Trophoblast cell (in vitro differentiated cells and primary cell): ENCODE data around the gene SESN2.

Experiments
- DNase-seq, 2 donors: peaks; one replicate each; pipeline ENCODE4 v3.0.0-alpha.2; 2016
- H2AFZ ChIP-seq: 2 replicates; pipeline ENCODE4 v1.6.1; 2013; ENCODE audit warnings: low read length, moderate library complexity, mild to moderate bottlenecking; ENCODE audit not compliant: insufficient read depth, poor library complexity
- H2AK5ac ChIP-seq: 2 replicates; pipeline ENCODE4 v1.6.1; 2013; ENCODE audit warnings: mild to moderate bottlenecking, low read length
- H2BK120ac ChIP-seq: 2 replicates; pipeline ENCODE4 v1.6.1; 2013; ENCODE audit warnings: low read length, mild to moderate bottlenecking, moderate library complexity; ENCODE audit not compliant: insufficient read depth, poor library complexity
- H2BK12ac ChIP-seq: 2 replicates; pipeline ENCODE4 v1.6.1; 2013; ENCODE audit warnings: mild to moderate bottlenecking, low read length, moderate library complexity
- H2BK5ac ChIP-seq: 2 replicates; pipeline ENCODE4 v1.6.1; 2013; ENCODE audit warnings: low read length, low read depth, moderate library complexity, mild to moderate bottlenecking; ENCODE audit not compliant: poor library complexity
- H3K14ac ChIP-seq: 2 replicates; pipeline ENCODE4 v1.6.1; 2013; ENCODE audit warnings: mild to moderate bottlenecking, low read length
- H3K18ac ChIP-seq: 2 replicates; pipeline ENCODE4 v1.6.1; 2013; ENCODE audit warnings: mild to moderate bottlenecking, low read length
- H3K23ac ChIP-seq: 2 replicates; pipeline ENCODE4 v1.6.1; 2013; ENCODE audit warnings: low read length
- H3K27ac ChIP-seq: 2 replicates; pipeline ENCODE4 v1.5.1; 2013; ENCODE audit warnings: low read depth, mild to moderate bottlenecking, inconsistent platforms, low read length, moderate library complexity
- H3K27me3 ChIP-seq: 2 replicates; pipeline ENCODE4 v1.6.1; 2013; ENCODE audit warnings: inconsistent platforms, mild to moderate bottlenecking, low read length, moderate library complexity; ENCODE audit not compliant: insufficient read depth
- H3K36me3 ChIP-seq, 2 experiments: 1 replicate in 1 of 2; 2 replicates in 1 of 2; pipeline ENCODE4 v1.6.1; 2013; ENCODE audit warnings: low read length in 2 of 2, mild to moderate bottlenecking in 2 of 2, moderate library complexity in 1 of 2; ENCODE audit not compliant: insufficient read depth in 2 of 2, control insufficient read depth in 1 of 2
- H3K4ac ChIP-seq: 2 replicates; pipeline ENCODE4 v1.6.1; 2013; ENCODE audit warnings: low read depth, mild to moderate bottlenecking, low read length, moderate library complexity
- H3K4me1 ChIP-seq, 2 experiments: 1 replicate in 1 of 2; 2 replicates in 1 of 2; pipeline ENCODE4 v1.6.1; 2013; ENCODE audit warnings: low read length in 2 of 2, mild to moderate bottlenecking in 2 of 2, moderate library complexity in 1 of 2; ENCODE audit not compliant: insufficient read depth in 2 of 2, control insufficient read depth in 1 of 2
- H3K4me2 ChIP-seq: 2 replicates; pipeline ENCODE4 v1.6.1; 2013; ENCODE audit warnings: inconsistent platforms, mild to moderate bottlenecking, low read length, moderate library complexity
- H3K4me3 ChIP-seq: 2 replicates; pipeline ENCODE4 v1.5.1; 2013; ENCODE audit warnings: mild to moderate bottlenecking, low read depth, low read length, inconsistent platforms
- H3K79me1 ChIP-seq: one replicate; pipeline ENCODE4 v1.6.1; 2013; ENCODE audit warnings: low read length
- H3K79me2 ChIP-seq: 2 replicates; pipeline ENCODE4 v1.6.1; 2013; ENCODE audit warnings: low read length, mild to moderate bottlenecking; ENCODE audit not compliant: control insufficient read depth, insufficient read depth, poor library complexity
- H3K9ac ChIP-seq: 2 replicates; pipeline ENCODE4 v1.6.1; 2013; ENCODE audit warnings: mild to moderate bottlenecking, low read length
- H3K9me3 ChIP-seq: 2 replicates; pipeline ENCODE4 v1.6.1; 2013; ENCODE audit warnings: low read depth, mild to moderate bottlenecking, control low read depth, inconsistent platforms, low read length; ENCODE audit not compliant: insufficient read depth
- H4K12ac ChIP-seq: 2 replicates; pipeline ENCODE4 v1.6.1; 2013; ENCODE audit warnings: low read depth, mild to moderate bottlenecking, low read length, moderate library complexity
- H4K8ac ChIP-seq: 2 replicates; pipeline ENCODE4 v1.6.1; 2013; ENCODE audit warnings: low read depth, mild to moderate bottlenecking, low read length, moderate library complexity
- H4K91ac ChIP-seq: one replicate; pipeline ENCODE4 v1.6.1; 2013; ENCODE audit warnings: low read depth, mild to moderate bottlenecking, low read length, moderate library complexity
- WGBS: extraction: QIAGEN DNeasy Blood & Tissue Kit; methylation state at CpG from one replicate; pipeline ENCODE4 v1.1.7; 2013; ENCODE audit warnings: missing lambda C conversion rate; ENCODE audit not compliant: insufficient read length, insufficient coverage; ENCODE audit errors: extremely low coverage; 5-methylcytosine and 5-hydroxymethylcytosine counted together

Gene SESN2

GRCh38 chr1:28317014-28317413, 57.7 kb downstream of the SESN2 start:
- Histone ChIP-seq H3K4me2 (no peak overlapping the region), H3K9me3 (no peaks in the 10 kb centered on the region), H2BK120ac (no peak overlapping the region), H3K36me3 (no peaks in the 10 kb centered on the region), H4K12ac (no peak overlapping the region), H3K23ac (no peak overlapping the region), H3K14ac (no peak overlapping the region), H4K91ac (no peak overlapping the region), H2AK5ac (no peak overlapping the region), H3K79me1 (peaks cover 5% of the 10 kb centered on the region), H2BK5ac (no peak overlapping the region), H3K9ac (no peak overlapping the region), H3K27me3 (no peaks in the 10 kb centered on the region), H3K79me2 (no peaks in the 10 kb centered on the region), H3K4ac (no peak overlapping the region), H3K27ac (no peak overlapping the region), H3K4me1 (peaks cover 8 to 10% of the 10 kb centered on the region in 2 experiments), H2BK12ac (no peak overlapping the region), H3K18ac (no peak overlapping the region), H3K4me3 (no peak overlapping the region), H2AFZ (no peak overlapping the region), H4K8ac (no peak overlapping the region)
- no peak for DNase-seq
- WGBS = no CpG with 5 or more reads among the region's 7 CpGs

- H3K9ac ChIP-seq = no peak overlapping the region
- H3K4me1 ChIP-seq = no peaks in the 10 kb centered on the region
- no peak overlapping the region for H3K18ac ChIP-seq
- no peak overlapping the region for H2BK120ac ChIP-seq
- no peaks in the 10 kb centered on the region for H3K79me2 ChIP-seq
- H4K91ac ChIP-seq = no peak overlapping the region
- no peak overlapping the region for H3K4ac ChIP-seq
- H4K8ac ChIP-seq = no peak overlapping the region
- no peaks in the 10 kb centered on the region for H3K9me3 ChIP-seq
- no peaks in the 10 kb centered on the region for H3K79me1 ChIP-seq
- H2AK5ac ChIP-seq = no peak overlapping the region
- no peak overlapping the region for H2AFZ ChIP-seq
- H3K4me3 ChIP-seq = no peak overlapping the region
- H3K27me3 ChIP-seq = no peaks in the 10 kb centered on the region
- DNase-seq = no peak
- H2BK5ac ChIP-seq = no peak overlapping the region
- no peak overlapping the region for H3K14ac ChIP-seq
- H2BK12ac ChIP-seq = no peak overlapping the region
- no peak overlapping the region for H3K4me2 ChIP-seq
- no peak overlapping the region for H3K27ac ChIP-seq
- WGBS = no CpG with 5 or more reads among the region's 3 CpGs
- no peak overlapping the region for H3K23ac ChIP-seq
- no peaks in the 10 kb centered on the region for H3K36me3 ChIP-seq
- no peak overlapping the region for H4K12ac ChIP-seq
Measured at GRCh38 chr1:28322194-28322593, 62.9 kb downstream of the SESN2 start.

GRCh38 chr1:28323720-28324119, 64.4 kb downstream of the SESN2 start:
- Histone ChIP-seq H3K23ac (no peak overlapping the region), H3K4ac (no peak overlapping the region), H3K79me1 (peaks cover 4% of the 10 kb centered on the region), H4K8ac (no peak overlapping the region), H4K12ac (no peak overlapping the region), H3K14ac (no peak overlapping the region), H3K79me2 (no peaks in the 10 kb centered on the region), H2BK5ac (no peak overlapping the region), H3K27ac (no peak overlapping the region), H3K18ac (no peak overlapping the region), H3K9me3 (no peaks in the 10 kb centered on the region), H3K4me3 (no peak overlapping the region), H3K36me3 (no peaks in the 10 kb centered on the region), H2BK120ac (no peak overlapping the region), H2AK5ac (no peak overlapping the region), H3K27me3 (no peaks in the 10 kb centered on the region), H3K9ac (no peak overlapping the region), H2AFZ (no peak overlapping the region), H4K91ac (no peak overlapping the region), H3K4me2 (no peak overlapping the region), H2BK12ac (no peak overlapping the region), H3K4me1 (no peaks in the 10 kb centered on the region)
- no CpG with 5 or more reads among the region's 3 CpGs for WGBS
- no peak for DNase-seq

DNA sequence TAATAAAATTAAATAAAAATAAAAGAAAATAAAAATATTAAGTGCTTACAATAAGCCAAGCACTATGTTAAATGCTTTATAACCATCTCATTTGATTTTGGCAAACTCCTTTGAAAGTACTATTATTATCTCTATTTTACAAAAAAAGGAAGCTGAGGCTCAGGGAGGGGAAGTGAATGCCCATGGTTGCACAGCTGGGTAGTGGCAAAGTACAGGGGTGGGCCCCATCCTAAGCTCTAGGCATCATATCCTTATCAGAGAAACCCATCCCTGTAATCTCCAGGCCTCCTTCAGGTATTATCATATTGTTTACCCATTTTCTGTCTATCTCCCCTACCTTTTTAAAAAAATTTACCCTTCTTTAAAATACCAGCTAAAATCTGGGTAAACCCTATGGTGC, 67.2 kb downstream of the SESN2 start:
- no peak for DNase-seq
- H2AK5ac ChIP-seq = no peak overlapping the region
- no peak overlapping the region for H3K4me3 ChIP-seq
- peaks cover 4% of the 10 kb centered on the region for H3K79me2 ChIP-seq
- no peak overlapping the region for H4K8ac ChIP-seq
- no peaks in the 10 kb centered on the region for H3K9me3 ChIP-seq
- H3K18ac ChIP-seq = no peak overlapping the region
- no peak overlapping the region for H3K23ac ChIP-seq
- no peak overlapping the region for H2BK12ac ChIP-seq
- no peak overlapping the region for H2BK5ac ChIP-seq
- H3K4me1 ChIP-seq = peaks cover 4 to 6% of the 10 kb centered on the region in 2 experiments
- no peak overlapping the region for H4K12ac ChIP-seq
- H3K14ac ChIP-seq = no peak overlapping the region
- no peak overlapping the region for H3K4ac ChIP-seq
- no peak overlapping the region for H4K91ac ChIP-seq
- H3K27me3 ChIP-seq = no peaks in the 10 kb centered on the region
- H3K9ac ChIP-seq = no peak overlapping the region
- peaks cover 4% of the 10 kb centered on the region in 2 experiments for H3K36me3 ChIP-seq
- no peak overlapping the region for H2AFZ ChIP-seq
- H3K4me2 ChIP-seq = no peak overlapping the region
- no peak overlapping the region for H2BK120ac ChIP-seq
- no peak overlapping the region for H3K27ac ChIP-seq
- H3K79me1 ChIP-seq = peaks cover 12% of the 10 kb centered on the region
